Transverse colon (tissue), 4 donors: ENCODE results near the gene SH3PXD2B. TPM values are rescaled to one million over a fixed set of nuclear protein-coding genes. Genes with fewer than 3 reads are reported as not detected.

ENCODE experiments used
- DNase-seq: peaks from one replicate; pipeline ENCODE4 v3.0.0-alpha.2; 2019
- H3K27ac ChIP-seq, 4 donors: fragments of 200-600 bp; sonication (generic); 2 replicates each; pipeline ENCODE4 v1.5.1; 2016 to 2018; ENCODE audit warnings: inconsistent platforms in 4 of 4
- H3K27me3 ChIP-seq: fragments of 200-600 bp; sonication (generic); 2 replicates; pipeline ENCODE4 v1.5.1; 2017; ENCODE audit warnings: inconsistent platforms
- H3K36me3 ChIP-seq, 4 donors: fragments of 200-600 bp; sonication (generic); 2 replicates each; pipeline ENCODE4 v1.5.1; 2017 to 2019; ENCODE audit warnings: inconsistent platforms in 4 of 4
- H3K4me1 ChIP-seq, 4 donors: fragments of 200-600 bp; sonication (generic); 2 replicates each; pipeline ENCODE4 v1.5.1; 2017 to 2020; ENCODE audit warnings: inconsistent platforms in 4 of 4
- H3K4me3 ChIP-seq, 4 donors: fragments of 200-600 bp; sonication (generic); 1 replicate in 1 of 4; 2 replicates in 3 of 4; pipeline versions ENCODE4 v1.5.1 to v1.6.1; 2017 to 2019; ENCODE audit warnings: inconsistent platforms in 4 of 4
- H3K9me3 ChIP-seq, 2 donors: fragments of 200-600 bp; sonication (generic); 2 replicates each; pipeline ENCODE4 v1.5.1; 2017 to 2019; ENCODE audit warnings: inconsistent platforms in 2 of 2
- EP300 ChIP-seq: sonication (generic); formaldehyde crosslinking; IDR thresholded peaks from one replicate; pipeline ENCODE4 v1.6.1; 2017; ENCODE audit warnings: antibody characterized with exemption, low read depth
- POLR2A ChIP-seq: fragments of 450-650 bp; IDR thresholded peaks from one replicate; pipeline ENCODE4 v1.6.1; 2016; ENCODE audit warnings: antibody characterized with exemption, mild to moderate bottlenecking, moderate library complexity
- POLR2AphosphoS5 ChIP-seq, 3 donors: sonication (generic); formaldehyde crosslinking; IDR thresholded peaks; one replicate each; pipeline ENCODE4 v1.6.1; 2016; ENCODE audit warnings: antibody characterized with exemption in 3 of 3
- WGBS, 2 donors: methylation state at CpG; one replicate each; pipeline ENCODE4 v1.1.5; 2018; ENCODE audit warnings: low coverage in 1 of 2; 5-methylcytosine and 5-hydroxymethylcytosine counted together
- in situ Hi-C, 4 donors: fragments of 200-750 bp; cut with MboI; loops; one replicate each; pipeline versions ENCODE4 v1.15.0 to v1.15.1; 2017; ENCODE audit warnings: low sequenced_read_pairs in 3 of 4, low pct_ligation_motif_present in 1 of 4, low pct_unique_long_range_greater_than_20kb in 1 of 4
- intact Hi-C: fragments of 100-400 bp; cut with DNase I; formaldehyde crosslinking; loops from one replicate; pipeline ENCODE4 v1.15.1; 2023; ENCODE audit warnings: low total_unique reads
- total RNA-seq, 4 donors: library from RNA; depleted of rRNA; stranded (reverse); fragments of >200 nt; gene quantifications; one replicate each; pipeline ENCODE4 v1.1.0, GENCODE V29; 2016
- TF ChIP-seq, protein P1 (sequence below), 5 experiments: fragments of 200-600 bp in 3 of 5; fragments of 450-650 bp in 2 of 5; sonication (generic) in 3 of 5; IDR thresholded peaks; 1 replicate in 2 of 5; 2 replicates in 3 of 5; pipeline ENCODE4 v1.5.1; 2016 to 2017; ENCODE audit warnings: antibody characterized with exemption in 5 of 5, inconsistent platforms in 3 of 5, mild to moderate bottlenecking in 2 of 5, moderate library complexity in 1 of 5

The SH3PXD2B gene
- total RNA-seq, 4 donors from 2014 or later = 10.2 to 26.6 (median 14.6) TPM

DNA sequence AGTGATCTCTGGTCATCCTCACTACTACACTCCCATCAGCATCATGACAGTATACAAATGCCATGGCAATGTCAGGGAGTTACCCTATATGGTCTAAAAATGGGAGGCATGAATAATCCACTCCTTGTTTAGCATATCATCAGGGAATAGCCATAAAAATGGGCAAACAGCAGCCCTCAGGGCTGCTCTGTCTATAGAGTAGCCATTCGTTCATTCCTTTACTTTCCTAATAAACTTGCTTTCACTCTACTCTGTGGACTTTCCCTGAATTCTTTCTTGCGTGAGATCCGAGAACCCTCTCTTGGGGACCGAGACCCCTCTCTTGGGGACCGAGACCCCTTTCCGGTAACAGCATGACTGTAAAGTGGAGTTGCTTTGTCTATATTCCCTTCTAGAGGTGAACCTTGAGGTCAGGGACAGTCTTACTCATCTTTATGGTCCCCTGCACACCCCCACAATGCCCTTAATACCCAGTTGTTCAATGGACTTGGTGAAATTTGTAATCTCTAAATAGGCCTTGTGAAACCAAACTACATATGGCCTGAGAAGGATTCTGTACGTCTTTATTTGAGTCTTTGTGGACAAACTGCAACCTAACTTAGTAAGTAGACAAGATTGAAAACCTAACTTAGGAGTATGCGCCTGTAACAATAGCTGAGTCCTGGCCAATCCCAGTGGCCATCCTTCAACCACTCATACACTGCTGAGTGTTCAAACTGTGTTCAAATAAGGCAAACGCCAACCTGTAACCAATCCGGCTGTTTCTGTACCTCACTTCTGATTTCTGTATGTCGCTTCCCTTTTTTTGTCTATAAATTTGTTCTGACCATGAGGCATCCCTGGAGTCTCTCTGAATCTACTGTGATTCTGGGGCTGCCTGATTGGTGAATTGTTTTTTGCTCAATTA, 138.5 kb downstream of the SH3PXD2B start:
- Histone ChIP-seq H3K36me3 (no peaks in the 10 kb centered on the region), H3K27me3 (no peaks in the 10 kb centered on the region), H3K4me1 (no peaks in the 10 kb centered on the region), H3K4me3 (no peak overlapping the region), H3K9me3 (no peaks in the 10 kb centered on the region), H3K27ac (no peak overlapping the region)
- intact Hi-C loops (no loop called here), in situ Hi-C loops (no loop called here)
- DNase-seq = no peak
- TF ChIP-seq POLR2A = no peak
- no peak for TF ChIP-seq EP300
- TF ChIP-seq, protein P1, sequence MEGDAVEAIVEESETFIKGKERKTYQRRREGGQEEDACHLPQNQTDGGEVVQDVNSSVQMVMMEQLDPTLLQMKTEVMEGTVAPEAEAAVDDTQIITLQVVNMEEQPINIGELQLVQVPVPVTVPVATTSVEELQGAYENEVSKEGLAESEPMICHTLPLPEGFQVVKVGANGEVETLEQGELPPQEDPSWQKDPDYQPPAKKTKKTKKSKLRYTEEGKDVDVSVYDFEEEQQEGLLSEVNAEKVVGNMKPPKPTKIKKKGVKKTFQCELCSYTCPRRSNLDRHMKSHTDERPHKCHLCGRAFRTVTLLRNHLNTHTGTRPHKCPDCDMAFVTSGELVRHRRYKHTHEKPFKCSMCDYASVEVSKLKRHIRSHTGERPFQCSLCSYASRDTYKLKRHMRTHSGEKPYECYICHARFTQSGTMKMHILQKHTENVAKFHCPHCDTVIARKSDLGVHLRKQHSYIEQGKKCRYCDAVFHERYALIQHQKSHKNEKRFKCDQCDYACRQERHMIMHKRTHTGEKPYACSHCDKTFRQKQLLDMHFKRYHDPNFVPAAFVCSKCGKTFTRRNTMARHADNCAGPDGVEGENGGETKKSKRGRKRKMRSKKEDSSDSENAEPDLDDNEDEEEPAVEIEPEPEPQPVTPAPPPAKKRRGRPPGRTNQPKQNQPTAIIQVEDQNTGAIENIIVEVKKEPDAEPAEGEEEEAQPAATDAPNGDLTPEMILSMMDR (IDR thresholded peaks at IDR 0.05) = no peak
- no peak for TF ChIP-seq POLR2AphosphoS5 (IDR thresholded peaks at IDR 0.05)
- 77 to 81% methylated on average over 5 to 11 of the region's 11 CpGs for WGBS, 2 donors

DNA sequence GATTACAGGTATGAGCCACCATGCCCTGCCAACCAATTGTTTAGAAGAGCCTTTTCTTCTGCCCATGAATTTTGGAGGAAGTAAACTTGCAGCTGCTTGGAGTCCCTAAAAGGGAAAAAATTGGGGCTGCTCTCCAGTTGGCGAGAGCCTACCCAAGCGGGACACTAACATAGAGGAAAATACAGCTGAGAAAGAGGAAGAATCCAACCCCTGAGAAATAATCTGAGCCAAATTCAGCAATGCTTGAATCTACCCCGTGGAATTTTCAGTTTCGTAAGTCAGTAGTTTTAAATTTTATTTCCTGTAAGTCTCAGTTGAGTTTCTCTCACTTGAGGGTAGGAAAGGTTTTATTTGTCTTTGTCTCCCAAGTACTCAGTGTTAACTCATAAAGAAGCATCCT, 140.4 kb downstream of the SH3PXD2B start:
- no peak overlapping the region for H3K4me3 ChIP-seq
- in situ Hi-C loops = no loop called here

DNA sequence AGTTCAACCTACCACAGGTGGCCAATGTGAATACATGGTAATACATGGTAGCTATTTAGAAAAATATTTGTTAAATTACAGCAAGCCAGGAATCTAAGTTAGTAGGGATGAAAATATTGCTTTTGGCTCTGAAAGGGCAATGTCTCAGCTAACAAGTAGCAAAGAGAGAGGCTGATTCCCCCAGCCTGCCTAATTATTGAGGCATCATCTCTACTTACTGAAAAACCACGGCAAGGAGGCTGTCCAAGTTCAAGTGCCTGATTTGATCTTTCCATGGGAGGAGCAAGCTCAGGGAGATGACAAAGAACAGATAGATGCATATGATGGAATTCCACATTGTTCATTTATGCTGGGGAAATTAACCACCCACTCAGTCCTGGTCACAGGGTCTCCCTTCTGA, 142.0 kb downstream of the SH3PXD2B start:
- TF ChIP-seq EP300 (no peak), POLR2A (no peak), POLR2AphosphoS5 (IDR thresholded peaks at IDR 0.05) (no peak)
- TF ChIP-seq, protein P1 (IDR thresholded peaks at IDR 0.05) = no peak
- Histone ChIP-seq H3K27ac (no peak overlapping the region), H3K4me1 (no peaks in the 10 kb centered on the region), H3K36me3 (no peaks in the 10 kb centered on the region), H3K27me3 (no peaks in the 10 kb centered on the region), H3K9me3 (no peaks in the 10 kb centered on the region), H3K4me3 (no peak overlapping the region)
- in situ Hi-C loops (no loop called here), intact Hi-C loops (no loop called here)
- WGBS, 2 donors = 58% methylated on average over 1 of the region's 1 CpG; no CpG with 5 or more reads in 1 of the 2 donors
- DNase-seq = no peak

More for the DNA sequence above, 140.4 kb downstream of the SH3PXD2B start:
- TF ChIP-seq POLR2AphosphoS5 (IDR thresholded peaks at IDR 0.05) (no peak), EP300 (no peak), POLR2A (no peak)
- TF ChIP-seq, protein P1 (IDR thresholded peaks at IDR 0.05) = no peak
- intact Hi-C loops = no loop called here
- Histone ChIP-seq H3K4me1 (no peaks in the 10 kb centered on the region), H3K9me3 (no peaks in the 10 kb centered on the region), H3K27me3 (no peaks in the 10 kb centered on the region), H3K27ac (no peak overlapping the region), H3K36me3 (no peaks in the 10 kb centered on the region)
- WGBS, 2 donors = 83 to 90% methylated on average over 4 of the region's 4 CpGs
- DNase-seq = no peak

GRCh38 chr5:172311605-172312004, 142.7 kb downstream of the SH3PXD2B start:
- TF ChIP-seq POLR2A = no peak
- TF ChIP-seq, protein P1 (IDR thresholded peaks at IDR 0.05) = no peak
- TF ChIP-seq POLR2AphosphoS5 (IDR thresholded peaks at IDR 0.05) = no peak
- TF ChIP-seq EP300 = no peak
- Histone ChIP-seq H3K36me3 (no peaks in the 10 kb centered on the region), H3K4me1 (no peaks in the 10 kb centered on the region), H3K27me3 (no peaks in the 10 kb centered on the region), H3K9me3 (no peaks in the 10 kb centered on the region), H3K27ac (no peak overlapping the region), H3K4me3 (no peak overlapping the region)
- in situ Hi-C loops (no loop called here), intact Hi-C loops (no loop called here)
- WGBS, 2 donors = 86 to 95% methylated on average over 3 to 4 of the region's 4 CpGs
- DNase-seq = no peak
